HG03064 (cell line): ENCODE data around the gene DYNC1I1.

Experiments used
- ATAC-seq: cut with Tn5 transposase; IDR thresholded peaks from one replicate; pipeline ENCODE4 v1.9.1; 2021; ENCODE audit warnings: low read depth; ENCODE audit not compliant: unreplicated experiment

The DYNC1I1 gene

GRCh38 chr7:96059075-96059474 is 286.7 kb downstream of the DYNC1I1 start:
- no peak for ATAC-seq

- no peak for ATAC-seq
Observed at GRCh38 chr7:96061009-96061408, 288.7 kb downstream of the DYNC1I1 start.

- ATAC-seq: no peak
Observed at GRCh38 chr7:96061844-96062243, 289.5 kb downstream of the DYNC1I1 start.

- ATAC-seq: no peak
Observed at GRCh38 chr7:96067321-96067720, 295.0 kb downstream of the DYNC1I1 start.

GRCh38 chr7:96069401-96069800 is 297.0 kb downstream of the DYNC1I1 start:
- no peak for ATAC-seq

- ATAC-seq: no peak
Observed at GRCh38 chr7:96074871-96075270, 302.5 kb downstream of the DYNC1I1 start.

GRCh38 chr7:96075510-96076349 is 303.4 kb downstream of the DYNC1I1 start:
- no peak for ATAC-seq

- no peak for ATAC-seq
Observed at GRCh38 chr7:96076350-96076707, 304.0 kb downstream of the DYNC1I1 start.

- no peak for ATAC-seq
Observed at GRCh38 chr7:96080027-96080426, 307.7 kb downstream of the DYNC1I1 start.

GRCh38 chr7:96084881-96085553 is 312.7 kb downstream of the DYNC1I1 start:
- no peak for ATAC-seq

- ATAC-seq: no peak
Observed at GRCh38 chr7:96085953-96086352, 313.6 kb downstream of the DYNC1I1 start.

- ATAC-seq: no peak
Observed at GRCh38 chr7:96088579-96088978, 316.2 kb downstream of the DYNC1I1 start.

- ATAC-seq: no peak
Observed at GRCh38 chr7:96089511-96089910, 317.2 kb downstream of the DYNC1I1 start.

GRCh38 chr7:96090756-96091155 is 318.4 kb downstream of the DYNC1I1 start:
- ATAC-seq: no peak

GRCh38 chr7:96093435-96093834 is 321.1 kb downstream of the DYNC1I1 start:
- ATAC-seq: no peak

GRCh38 chr7:96097835-96098234 is 325.5 kb downstream of the DYNC1I1 start:
- ATAC-seq: no peak

GRCh38 chr7:96100737-96101136 is 328.4 kb downstream of the DYNC1I1 start:
- no peak for ATAC-seq

- no peak for ATAC-seq
Observed at GRCh38 chr7:96102096-96102811, 329.9 kb downstream of the DYNC1I1 start.

GRCh38 chr7:96104984-96105383 is 332.6 kb downstream of the DYNC1I1 start:
- no peak for ATAC-seq

- no peak for ATAC-seq
Observed at GRCh38 chr7:96111405-96111804, 339.1 kb downstream of the DYNC1I1 start.

- ATAC-seq: no peak
Observed at GRCh38 chr7:96114190-96114589, 341.8 kb downstream of the DYNC1I1 start.
